GM15510 (cell line): Measurements from ENCODE around the gene FLOT1.

Experiments
- POLR2A ChIP-seq: IDR thresholded peaks from 3 replicates; pipeline ENCODE4 v1.6.1; 2011; ENCODE audit warnings: borderline replicate concordance; ENCODE audit not compliant: insufficient read length; ENCODE audit errors: extremely low read depth

FLOT1 gene

GRCh38 chr6:30770592-30770991, 28.1 kb upstream of the FLOT1 start:
- TF ChIP-seq POLR2A = no peak

GRCh38 chr6:30769853-30770524, 27.5 kb upstream of the FLOT1 start:
- TF ChIP-seq POLR2A = no peak

- TF ChIP-seq POLR2A = no peak
These were observed 26.8 kb upstream of the FLOT1 start for GRCh38 chr6:30769088-30769852.

- no peak for TF ChIP-seq POLR2A
These were observed 26.2 kb upstream of the FLOT1 start for GRCh38 chr6:30768634-30769087.

GRCh38 chr6:30767944-30768301, 25.4 kb upstream of the FLOT1 start:
- TF ChIP-seq POLR2A = no peak

- TF ChIP-seq POLR2A = no peak
These were observed 24.9 kb upstream of the FLOT1 start for GRCh38 chr6:30767158-30767943.

- TF ChIP-seq POLR2A = no peak
These were observed 24.1 kb upstream of the FLOT1 start for GRCh38 chr6:30766461-30767157.

GRCh38 chr6:30763618-30764489, 21.4 kb upstream of the FLOT1 start:
- no peak for TF ChIP-seq POLR2A

GRCh38 chr6:30763155-30763617, 20.7 kb upstream of the FLOT1 start:
- TF ChIP-seq POLR2A = no peak

- no peak for TF ChIP-seq POLR2A
These were observed 19.4 kb upstream of the FLOT1 start for GRCh38 chr6:30761791-30762429.

GRCh38 chr6:30760549-30760948, 18.1 kb upstream of the FLOT1 start:
- TF ChIP-seq POLR2A = no peak

- TF ChIP-seq POLR2A = no peak
These were observed 17.2 kb upstream of the FLOT1 start for GRCh38 chr6:30759575-30760239.
